IMR-90 (cell line): ENCODE measurements around the gene FAM151A. TPM values are rescaled to one million over a fixed set of nuclear protein-coding genes. Genes with fewer than 3 reads are reported as not detected.

Experiments used
- ATAC-seq: fragments of 200-7000 bp; cut with Tn5 transposase; 2 replicates; pipeline ENCODE4 v1.9.1; 2020; ENCODE audit warnings: low read depth, mild to moderate bottlenecking, moderate library complexity
- BruUV-seq: library from RNA; stranded (reverse); fragments of 400-500 nt; replicated peaks from 2 replicates; lab custom pipeline; 2021; lab: Mats Ljungman, UMichigan
- CTCF ChIA-PET: fragments of 300-600 bp; formaldehyde crosslinking; extraction: SDS; loops from one replicate; lab custom pipeline; 2021; ENCODE audit warnings: antibody characterized with exemption; lab: Yijun Ruan, JAX
- POLR2A ChIA-PET: fragments of 300-600 bp; sonication (Branson Sonifier 250); formaldehyde crosslinking; loops from one replicate; lab custom pipeline; 2022; ENCODE audit warnings: antibody characterized with exemption; ENCODE audit not compliant: unreplicated experiment; lab: Charles Lee
- DNase-seq: peaks from one replicate; pipeline ENCODE4 v3.0.0; 2013
- H2AFZ ChIP-seq: replicated peaks from 2 replicates; pipeline ENCODE3; 2013; ENCODE audit warnings: low read length, mild to moderate bottlenecking; ENCODE audit not compliant: poor library complexity
- H2AK5ac ChIP-seq: 2 replicates; pipeline ENCODE4 v1.6.1; 2013; ENCODE audit warnings: low read depth, low read length, inconsistent platforms
- H2AK9ac ChIP-seq: replicated peaks from 2 replicates; pipeline ENCODE3; 2013; ENCODE audit warnings: mild to moderate bottlenecking, low read depth, low read length, moderate library complexity; ENCODE audit not compliant: poor library complexity
- H2BK120ac ChIP-seq: 2 replicates; pipeline ENCODE4 v1.6.1; 2013; ENCODE audit warnings: low read depth, low read length, inconsistent platforms
- H2BK15ac ChIP-seq: 3 replicates; pipeline ENCODE4 v1.6.1; 2013; ENCODE audit warnings: low read depth, low read length, inconsistent platforms
- H2BK20ac ChIP-seq: 2 replicates; pipeline ENCODE4 v1.6.1; 2013; ENCODE audit warnings: low read depth, mild to moderate bottlenecking, inconsistent platforms, low read length, moderate library complexity
- H2BK5ac ChIP-seq: 2 replicates; pipeline ENCODE4 v1.6.1; 2013; ENCODE audit warnings: mild to moderate bottlenecking, low read depth, low read length, inconsistent platforms; ENCODE audit not compliant: poor library complexity, severe bottlenecking
- H3K14ac ChIP-seq: replicated peaks from 2 replicates; pipeline ENCODE4 v1.6.1; 2013; ENCODE audit warnings: low read depth, low read length, inconsistent platforms
- H3K18ac ChIP-seq: 2 replicates; pipeline ENCODE4 v1.6.1; 2013; ENCODE audit warnings: low read depth, low read length, control low read depth
- H3K23ac ChIP-seq: 2 replicates; pipeline ENCODE4 v1.6.1; 2013; ENCODE audit warnings: low read depth, low read length, inconsistent platforms
- H3K27ac ChIP-seq: 2 replicates; pipeline ENCODE4 v1.5.1; 2013; ENCODE audit warnings: mild to moderate bottlenecking, control low read depth, low read length; ENCODE audit not compliant: insufficient read depth
- H3K27me3 ChIP-seq: 2 replicates; pipeline ENCODE4 v1.6.1; 2013; ENCODE audit warnings: low read length; ENCODE audit not compliant: control insufficient read depth, insufficient read depth
- H3K36me3 ChIP-seq: 2 replicates; pipeline ENCODE4 v1.6.1; 2013; ENCODE audit warnings: low read length, mixed read lengths; ENCODE audit not compliant: control insufficient read depth, insufficient read depth
- H3K4ac ChIP-seq: 2 replicates; pipeline ENCODE4 v1.6.1; 2013; ENCODE audit warnings: low read depth, low read length, inconsistent platforms
- H3K4me1 ChIP-seq: 2 replicates; pipeline ENCODE4 v1.6.1; 2013; ENCODE audit warnings: low read length, mixed read lengths; ENCODE audit not compliant: control insufficient read depth, insufficient read depth
- H3K4me2 ChIP-seq: 2 replicates; pipeline ENCODE4 v1.6.1; 2013; ENCODE audit warnings: low read depth, mild to moderate bottlenecking, control low read depth, low read length, moderate library complexity
- H3K4me3 ChIP-seq: 2 replicates; pipeline ENCODE4 v1.5.1; 2013; ENCODE audit warnings: low read depth, mild to moderate bottlenecking, control low read depth, low read length, moderate library complexity; ENCODE audit not compliant: insufficient read depth
- H3K56ac ChIP-seq: 2 replicates; pipeline ENCODE4 v1.6.1; 2013; ENCODE audit warnings: low read length, inconsistent platforms; ENCODE audit not compliant: insufficient read depth; ENCODE audit errors: extremely low read depth
- H3K79me1 ChIP-seq, 2 experiments: 2 replicates each; pipeline ENCODE4 v1.6.1; 2013; ENCODE audit warnings: low read length in 2 of 2, inconsistent platforms in 1 of 2, low read depth in 1 of 2
- H3K9ac ChIP-seq: 2 replicates; pipeline ENCODE4 v1.6.1; 2013; ENCODE audit warnings: low read depth, low read length, control low read depth
- H3K9me1 ChIP-seq: 2 replicates; pipeline ENCODE4 v1.6.1; 2013; ENCODE audit warnings: low read length, inconsistent platforms; ENCODE audit not compliant: insufficient read depth
- H3K9me3 ChIP-seq: 2 replicates; pipeline ENCODE4 v1.6.1; 2013; ENCODE audit warnings: low read length; ENCODE audit not compliant: control insufficient read depth, insufficient read depth
- H4K20me1 ChIP-seq: 2 replicates; pipeline ENCODE4 v1.6.1; 2013; ENCODE audit warnings: low read length, inconsistent platforms; ENCODE audit not compliant: insufficient read depth
- H4K5ac ChIP-seq: 2 replicates; pipeline ENCODE4 v1.6.1; 2013; ENCODE audit warnings: mild to moderate bottlenecking, low read depth, low read length, control low read depth
- H4K8ac ChIP-seq, 2 experiments: 2 replicates each; pipeline ENCODE4 v1.6.1; 2013; ENCODE audit warnings: low read depth in 2 of 2, low read length in 2 of 2, control low read depth in 1 of 2, inconsistent platforms in 1 of 2
- H4K91ac ChIP-seq: 2 replicates; pipeline ENCODE4 v1.6.1; 2013; ENCODE audit warnings: low read depth, low read length, inconsistent platforms; ENCODE audit not compliant: insufficient read depth
- BHLHE40 ChIP-seq: fragments of 150-350 bp; IDR thresholded peaks from 2 replicates; pipeline ENCODE4 v1.6.1; 2016; ENCODE audit warnings: mild to moderate bottlenecking, low read depth, low read length
- CEBPB ChIP-seq: IDR thresholded peaks from 2 replicates; pipeline ENCODE4 v1.6.1; 2012; ENCODE audit warnings: low read depth, low read length, improper control_type of control experiment
- CHD1 ChIP-seq: IDR thresholded peaks from 2 replicates; pipeline ENCODE4 v1.6.1; 2012; ENCODE audit warnings: low read depth, low read length, improper control_type of control experiment
- CTCF ChIP-seq: conservative IDR thresholded peaks from 2 replicates; pipeline ENCODE4 v1.5.1; 2012; ENCODE audit warnings: mild to moderate bottlenecking, low read depth, low read length, improper control_type of control experiment
- FOS ChIP-seq: fragments of 150-350 bp; IDR thresholded peaks from 2 replicates; pipeline ENCODE4 v1.6.1; 2016; ENCODE audit warnings: low read depth, low read length
- MAFK ChIP-seq: IDR thresholded peaks from 2 replicates; pipeline ENCODE4 v1.6.1; 2012; ENCODE audit warnings: low read depth, low read length, improper control_type of control experiment
- MAZ ChIP-seq: IDR thresholded peaks from 2 replicates; pipeline ENCODE4 v1.6.1; 2012; ENCODE audit warnings: low read depth, mild to moderate bottlenecking, low read length, improper control_type of control experiment, moderate library complexity, borderline replicate concordance
- MXI1 ChIP-seq: IDR thresholded peaks from 2 replicates; pipeline ENCODE4 v1.6.1; 2012; ENCODE audit warnings: low read depth, mild to moderate bottlenecking, low read length, moderate library complexity, borderline replicate concordance
- NFE2L2 ChIP-seq: fragments of 150-350 bp; IDR thresholded peaks from 2 replicates; pipeline ENCODE4 v1.6.1; 2016; ENCODE audit warnings: low read depth, mild to moderate bottlenecking, low read length
- POLR2A ChIP-seq: IDR thresholded peaks from 2 replicates; pipeline ENCODE4 v1.6.1; 2012; ENCODE audit warnings: mild to moderate bottlenecking, low read depth, low read length
- RAD21 ChIP-seq: IDR thresholded peaks from 2 replicates; pipeline ENCODE4 v1.6.1; 2012; ENCODE audit warnings: low read length, improper control_type of control experiment
- RCOR1 ChIP-seq: IDR thresholded peaks from 2 replicates; pipeline ENCODE4 v1.6.1; 2012; ENCODE audit warnings: mild to moderate bottlenecking, low read length, improper control_type of control experiment; ENCODE audit not compliant: insufficient replicate concordance
- RFX5 ChIP-seq: IDR thresholded peaks from 2 replicates; pipeline ENCODE4 v1.8.0; 2012; ENCODE audit warnings: low read depth, mild to moderate bottlenecking, low read length, moderate library complexity
- SMC3 ChIP-seq: fragments of 150-350 bp; IDR thresholded peaks from 2 replicates; pipeline ENCODE4 v1.6.1; 2016; ENCODE audit warnings: low read depth, mild to moderate bottlenecking, antibody characterized with exemption, low read length, moderate library complexity
- WGBS, 2 experiments: methylation state at CpG; one replicate each; pipeline versions ENCODE4 v1.1.5 to v1.1.7; 2013; ENCODE audit warnings: missing lambda C conversion rate in 2 of 2; ENCODE audit not compliant: insufficient read length in 1 of 2; ENCODE audit errors: extremely low coverage in 2 of 2; 5-methylcytosine and 5-hydroxymethylcytosine counted together
- dilution Hi-C: fragments of 300-500 bp; cut with HindIII; formaldehyde crosslinking; loops from one replicate; pipeline ENCODE4 v1.14.3; 2018; ENCODE audit warnings: low sequenced_read_pairs; ENCODE audit not compliant: unreplicated experiment
- in situ Hi-C: fragments of 300-500 bp; cut with MboI; formaldehyde crosslinking; loops from 3 replicates; pipeline ENCODE4 v1.14.3; 2019; ENCODE audit warnings: low sequenced_read_pairs, inconsistent platforms, mixed read lengths
- intact Hi-C: fragments of 100-400 bp; cut with micrococcal nuclease; formaldehyde crosslinking; loops from 2 replicates; pipeline ENCODE4 v1.10.0; 2022
- polyA plus RNA-seq, 3 experiments: library from polyadenylated mRNA; depleted of rRNA; stranded (reverse); fragments of >200 nt; gene quantifications; 2 replicates each; pipeline ENCODE4 v1.2.3, GENCODE V29; 2012; ENCODE audit warnings: low replicate concordance in 1 of 3
- total RNA-seq: library from RNA; depleted of rRNA; stranded (reverse); fragments of >200 nt; gene quantifications from 2 replicates; pipeline ENCODE4 v1.2.3, GENCODE V29; 2012
- TF ChIP-seq, protein P1 (sequence below): fragments of 150-350 bp; IDR thresholded peaks from 2 replicates; pipeline ENCODE4 v1.6.1; 2017; ENCODE audit warnings: mild to moderate bottlenecking, antibody characterized with exemption, low read length, low read depth
- TF ChIP-seq, protein P2 (sequence below): fragments of 150-350 bp; IDR thresholded peaks from 2 replicates; pipeline ENCODE4 v1.6.1; 2016; ENCODE audit warnings: low read depth, mild to moderate bottlenecking, low read length, moderate library complexity, borderline replicate concordance

Gene FAM151A
- total and polyA plus RNA-seq, 2 of the 4 experiments (the other 2 are of a cell fraction): not detected

DNA sequence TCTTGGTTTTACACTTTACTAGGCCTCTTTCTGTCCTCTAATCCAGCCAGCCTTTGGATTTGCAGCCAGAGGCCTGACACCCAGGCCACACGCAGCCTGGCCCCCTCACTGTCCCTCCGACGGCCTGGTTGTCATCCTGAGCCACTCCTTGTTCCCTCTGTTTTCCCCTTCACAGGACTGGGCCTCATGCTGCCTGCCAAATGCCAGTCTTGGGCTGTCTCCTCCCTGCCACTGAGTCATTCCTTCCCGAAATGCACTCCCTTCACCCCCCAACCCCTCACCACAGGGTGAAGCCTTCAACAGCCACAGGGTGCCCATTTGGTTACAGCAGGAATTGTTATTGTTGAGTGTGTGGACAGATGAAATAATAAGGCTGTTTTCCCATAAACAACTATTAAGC, 54.0 kb downstream of the FAM151A start:
- intact Hi-C loops (no loop called here), in situ Hi-C loops (no loop called here), dilution Hi-C loops (no loop called here)
- H3K56ac ChIP-seq: no peak overlapping the region
- ATAC-seq (no peak), DNase-seq (no peak)
- H3K9me3 ChIP-seq: no peaks in the 10 kb centered on the region
- H3K9ac ChIP-seq: no peak overlapping the region
- no peak overlapping the region for H2BK20ac ChIP-seq
- no peak overlapping the region for H2AK9ac ChIP-seq
- no peak overlapping the region for H4K8ac ChIP-seq
- no peak overlapping the region for H3K4me3 ChIP-seq
- TF ChIP-seq NFE2L2: no peak
- TF ChIP-seq MAZ: no peak
- TF ChIP-seq MXI1: no peak
- no peak for TF ChIP-seq RFX5
- TF ChIP-seq RCOR1: no peak
- TF ChIP-seq RAD21: no peak
- no peak for TF ChIP-seq MAFK
- no peak for TF ChIP-seq FOS
- TF ChIP-seq, protein P1, sequence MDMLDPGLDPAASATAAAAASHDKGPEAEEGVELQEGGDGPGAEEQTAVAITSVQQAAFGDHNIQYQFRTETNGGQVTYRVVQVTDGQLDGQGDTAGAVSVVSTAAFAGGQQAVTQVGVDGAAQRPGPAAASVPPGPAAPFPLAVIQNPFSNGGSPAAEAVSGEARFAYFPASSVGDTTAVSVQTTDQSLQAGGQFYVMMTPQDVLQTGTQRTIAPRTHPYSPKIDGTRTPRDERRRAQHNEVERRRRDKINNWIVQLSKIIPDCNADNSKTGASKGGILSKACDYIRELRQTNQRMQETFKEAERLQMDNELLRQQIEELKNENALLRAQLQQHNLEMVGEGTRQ: no peak
- no peak for TF ChIP-seq POLR2A
- TF ChIP-seq CEBPB: no peak
- TF ChIP-seq CHD1: no peak
- no peak for TF ChIP-seq BHLHE40
- no peak for TF ChIP-seq CTCF
- TF ChIP-seq, protein P2, sequence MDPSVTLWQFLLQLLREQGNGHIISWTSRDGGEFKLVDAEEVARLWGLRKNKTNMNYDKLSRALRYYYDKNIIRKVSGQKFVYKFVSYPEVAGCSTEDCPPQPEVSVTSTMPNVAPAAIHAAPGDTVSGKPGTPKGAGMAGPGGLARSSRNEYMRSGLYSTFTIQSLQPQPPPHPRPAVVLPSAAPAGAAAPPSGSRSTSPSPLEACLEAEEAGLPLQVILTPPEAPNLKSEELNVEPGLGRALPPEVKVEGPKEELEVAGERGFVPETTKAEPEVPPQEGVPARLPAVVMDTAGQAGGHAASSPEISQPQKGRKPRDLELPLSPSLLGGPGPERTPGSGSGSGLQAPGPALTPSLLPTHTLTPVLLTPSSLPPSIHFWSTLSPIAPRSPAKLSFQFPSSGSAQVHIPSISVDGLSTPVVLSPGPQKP: no peak
- no peak for TF ChIP-seq SMC3
- H2AFZ ChIP-seq: no peak overlapping the region
- no peak overlapping the region for H4K5ac ChIP-seq
- H2BK120ac ChIP-seq: no peak overlapping the region
- H3K14ac ChIP-seq: no peak overlapping the region
- H3K27me3 ChIP-seq: no peaks in the 10 kb centered on the region
- WGBS, 2 experiments: no CpG with 5 or more reads among the region's 4 CpGs
- no peak overlapping the region for H3K27ac ChIP-seq
- H2BK5ac ChIP-seq: no peak overlapping the region
- ChIA-PET POLR2A (no interaction called here), CTCF (no interaction called here)
- no peak overlapping the region for H2AK5ac ChIP-seq
- H2BK15ac ChIP-seq: no peak overlapping the region
- no peak overlapping the region for H4K91ac ChIP-seq
- H3K4ac ChIP-seq: no peak overlapping the region
- H3K4me1 ChIP-seq: peaks cover 3% of the 10 kb centered on the region; the same call in 1 of the 2 replicates
- no peaks in the 10 kb centered on the region for H3K36me3 ChIP-seq
- H3K9me1 ChIP-seq: no peaks in the 10 kb centered on the region; the same call in 1 of the 2 replicates
- no peak overlapping the region for H3K23ac ChIP-seq
- no peaks in the 10 kb centered on the region for H4K20me1 ChIP-seq
- no peak overlapping the region for H3K4me2 ChIP-seq
- no peak overlapping the region for H3K18ac ChIP-seq
- no TSS peak for BruUV-seq
- H3K79me1 ChIP-seq: no peaks in the 10 kb centered on the region
